GM12873 (cell line): ENCODE measurements around the gene USP9X.

Experiments used
- TF ChIP-seq, protein P1 (sequence below): IDR thresholded peaks from 2 replicates; pipeline ENCODE4 v1.5.1; 2012; ENCODE audit warnings: low read depth, mild to moderate bottlenecking, moderate library complexity, low read length, control low read depth; ENCODE audit not compliant: insufficient read depth; ENCODE audit errors: missing control alignments

USP9X gene

DNA sequence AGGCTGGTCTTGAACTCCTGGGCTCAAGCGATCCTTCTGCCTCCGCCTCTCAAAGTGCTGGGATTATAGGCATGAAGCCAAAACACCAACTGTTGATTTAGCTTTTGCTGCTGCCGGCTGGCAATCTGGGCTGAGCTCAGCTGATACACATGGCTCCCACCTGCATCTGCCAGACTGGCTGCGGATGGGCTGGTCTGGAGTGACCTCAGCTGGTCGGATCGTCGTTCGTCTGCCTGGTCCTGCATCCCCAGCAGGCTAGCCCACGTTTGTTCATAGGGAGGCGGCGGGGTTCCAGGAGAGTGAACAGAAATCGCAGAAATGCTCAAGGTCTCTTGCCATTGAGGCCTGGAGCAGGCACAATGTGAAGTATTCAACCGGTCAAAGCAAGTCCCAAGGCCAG, 174.3 kb downstream of the USP9X start:
- TF ChIP-seq, protein P1, sequence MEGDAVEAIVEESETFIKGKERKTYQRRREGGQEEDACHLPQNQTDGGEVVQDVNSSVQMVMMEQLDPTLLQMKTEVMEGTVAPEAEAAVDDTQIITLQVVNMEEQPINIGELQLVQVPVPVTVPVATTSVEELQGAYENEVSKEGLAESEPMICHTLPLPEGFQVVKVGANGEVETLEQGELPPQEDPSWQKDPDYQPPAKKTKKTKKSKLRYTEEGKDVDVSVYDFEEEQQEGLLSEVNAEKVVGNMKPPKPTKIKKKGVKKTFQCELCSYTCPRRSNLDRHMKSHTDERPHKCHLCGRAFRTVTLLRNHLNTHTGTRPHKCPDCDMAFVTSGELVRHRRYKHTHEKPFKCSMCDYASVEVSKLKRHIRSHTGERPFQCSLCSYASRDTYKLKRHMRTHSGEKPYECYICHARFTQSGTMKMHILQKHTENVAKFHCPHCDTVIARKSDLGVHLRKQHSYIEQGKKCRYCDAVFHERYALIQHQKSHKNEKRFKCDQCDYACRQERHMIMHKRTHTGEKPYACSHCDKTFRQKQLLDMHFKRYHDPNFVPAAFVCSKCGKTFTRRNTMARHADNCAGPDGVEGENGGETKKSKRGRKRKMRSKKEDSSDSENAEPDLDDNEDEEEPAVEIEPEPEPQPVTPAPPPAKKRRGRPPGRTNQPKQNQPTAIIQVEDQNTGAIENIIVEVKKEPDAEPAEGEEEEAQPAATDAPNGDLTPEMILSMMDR, result no peak

DNA sequence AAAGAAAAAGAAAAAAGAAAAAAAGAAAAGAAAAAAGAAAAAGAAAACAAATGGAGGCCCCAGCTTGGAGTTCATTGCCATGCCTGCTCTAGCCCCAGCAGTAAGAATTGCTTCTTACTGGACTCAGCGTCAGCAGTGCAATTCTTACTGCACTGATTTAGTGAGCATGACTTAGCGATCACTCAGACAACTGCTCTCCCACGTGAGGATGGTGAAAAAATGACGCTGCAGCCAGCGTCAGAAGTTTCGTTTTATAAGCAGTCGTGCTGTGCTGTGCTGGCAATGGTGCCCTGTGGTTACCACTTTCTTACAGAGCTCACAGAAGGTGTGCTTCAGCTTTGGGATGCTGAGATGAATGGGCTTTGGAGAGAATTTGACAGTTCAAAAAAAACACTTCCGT, 180.4 kb downstream of the USP9X start:
- TF ChIP-seq, protein P1, result no peak

DNA sequence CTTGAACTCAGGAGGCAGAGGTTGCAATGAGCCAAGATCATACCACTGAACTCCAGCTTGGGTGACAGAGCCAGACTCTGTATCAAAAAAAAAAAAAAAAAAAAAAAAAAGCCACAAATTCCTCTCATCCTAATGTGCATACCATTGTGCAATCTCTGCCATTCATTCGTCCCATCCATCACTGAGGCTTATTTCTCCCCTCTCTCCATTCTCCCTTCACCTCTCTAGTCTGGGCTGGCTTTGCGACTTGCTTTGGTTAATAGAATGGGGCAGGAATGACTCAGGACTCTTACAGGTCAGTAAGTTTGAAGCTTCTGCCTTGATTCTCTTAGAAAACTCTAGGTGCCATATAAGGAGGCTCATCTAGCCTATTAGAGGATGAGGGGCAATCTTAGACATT, 188.4 kb downstream of the USP9X start:
- TF ChIP-seq, protein P1, result no peak

DNA sequence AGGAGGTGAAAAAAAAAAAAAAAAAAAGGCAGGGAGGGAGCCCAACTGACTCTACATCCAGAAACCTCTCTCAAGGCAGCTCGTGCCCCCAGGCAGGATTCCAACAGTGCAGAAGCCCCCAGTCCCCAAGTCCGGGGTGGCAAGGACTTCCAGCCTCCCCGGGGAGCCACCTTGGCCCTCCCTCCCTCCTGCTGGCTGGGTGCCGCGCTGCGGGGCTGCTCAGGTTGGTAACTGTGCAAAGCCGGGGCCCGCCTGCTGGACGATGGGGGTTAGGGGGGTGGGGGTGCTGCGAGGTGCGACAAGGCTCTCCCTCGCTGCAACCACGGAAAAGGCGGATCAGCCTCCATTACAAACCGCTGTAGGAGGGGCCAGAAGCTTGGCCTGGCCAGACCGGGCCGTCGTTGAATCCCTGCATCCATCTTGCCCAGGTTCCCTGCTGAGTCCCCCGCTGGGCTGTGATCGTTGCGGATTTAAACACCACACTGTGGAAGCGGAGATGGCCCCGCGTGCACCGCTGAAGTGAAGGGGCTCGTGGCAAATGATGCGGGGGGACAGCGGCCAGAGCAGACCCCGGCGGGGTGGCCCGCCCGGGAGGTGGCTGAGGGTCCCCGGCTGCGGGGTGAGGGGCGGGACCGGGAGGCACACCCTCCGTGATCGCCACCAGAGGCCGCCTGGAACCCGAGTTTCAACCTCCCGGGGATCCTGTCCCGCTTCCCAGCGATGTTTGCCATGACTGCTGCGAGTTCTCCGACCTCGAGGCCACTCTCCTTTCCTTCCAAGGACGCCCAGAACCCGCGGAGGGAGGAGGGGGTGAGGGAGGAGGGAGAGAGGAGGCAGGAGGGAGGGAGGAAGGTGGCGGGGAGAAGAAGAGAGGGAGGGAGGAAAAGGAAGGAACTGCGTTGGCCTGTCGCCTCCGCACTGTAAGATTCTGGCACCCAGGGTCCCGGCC, 190.7 kb downstream of the USP9X start:
- TF ChIP-seq, protein P1, result peak; percentile 69

DNA sequence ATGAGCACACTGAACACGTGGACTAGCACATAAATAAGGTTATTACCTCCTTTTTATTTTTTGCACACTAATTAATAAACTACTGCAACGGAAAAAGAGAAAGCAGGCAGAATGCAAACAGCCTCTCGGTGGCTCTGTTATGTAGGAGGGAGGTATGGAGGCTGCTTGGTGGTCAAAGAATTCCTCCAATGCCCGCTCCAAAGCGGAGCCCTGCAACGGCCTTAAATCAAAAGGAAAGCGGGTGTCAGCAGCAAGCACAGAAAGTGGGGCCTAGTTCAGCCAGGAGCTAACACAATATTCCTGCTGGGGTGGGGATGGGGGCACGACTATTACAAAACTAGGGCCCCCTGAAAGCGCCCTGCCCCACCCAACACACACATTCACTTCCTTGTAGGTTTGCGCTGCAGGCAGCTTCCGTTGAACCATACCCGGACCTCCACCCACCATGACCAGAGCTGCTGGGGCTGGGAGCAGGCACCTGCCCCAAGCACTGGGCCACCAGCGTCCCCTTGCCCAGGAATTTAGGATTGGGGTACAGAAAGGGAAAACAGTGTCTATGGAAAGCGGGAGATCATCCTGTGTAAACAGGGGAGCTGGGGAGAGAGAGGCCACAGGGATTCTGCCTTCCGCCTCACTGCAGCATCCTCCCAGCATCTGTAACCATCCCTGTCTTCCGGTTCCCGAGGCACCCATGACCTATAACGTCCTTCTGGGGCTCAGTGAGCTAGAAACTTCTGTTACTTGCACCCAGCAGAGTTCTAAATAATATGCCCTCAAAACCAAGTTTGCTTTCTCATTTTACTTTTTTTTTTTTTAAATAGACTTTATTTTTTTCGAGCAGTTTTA, 191.6 kb downstream of the USP9X start:
- TF ChIP-seq, protein P1, result no peak
